NCI-H2196 (cell line): Measurements from ENCODE around the gene DPP10.

Experiments used
- DNase-seq: peaks from one replicate; lab custom pipeline; 2025; ENCODE audit not compliant: unreplicated experiment; lab: John Stamatoyannopoulos, UW

Gene DPP10

DNA sequence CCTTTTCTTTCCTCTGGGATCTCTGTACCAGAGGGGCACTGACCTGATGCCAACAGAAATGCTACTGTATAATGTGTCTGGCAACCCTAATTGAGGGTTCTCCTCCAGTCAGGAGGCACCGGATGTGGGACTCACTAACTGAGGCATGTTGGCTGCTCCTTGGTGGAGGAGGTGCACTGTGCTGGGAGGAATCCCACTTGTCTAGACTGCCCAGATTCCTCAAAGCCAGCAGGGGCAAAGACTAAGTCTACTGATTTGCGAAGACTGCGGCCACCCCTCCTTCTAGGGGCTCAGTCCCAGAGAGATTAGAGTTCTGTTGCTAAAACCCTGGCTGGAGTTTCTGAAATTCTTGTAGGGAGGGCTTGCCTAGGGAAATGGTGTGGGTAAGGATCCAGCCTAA lies 1192.1 kb downstream of the DPP10 start:
- no peak for DNase-seq

DNA sequence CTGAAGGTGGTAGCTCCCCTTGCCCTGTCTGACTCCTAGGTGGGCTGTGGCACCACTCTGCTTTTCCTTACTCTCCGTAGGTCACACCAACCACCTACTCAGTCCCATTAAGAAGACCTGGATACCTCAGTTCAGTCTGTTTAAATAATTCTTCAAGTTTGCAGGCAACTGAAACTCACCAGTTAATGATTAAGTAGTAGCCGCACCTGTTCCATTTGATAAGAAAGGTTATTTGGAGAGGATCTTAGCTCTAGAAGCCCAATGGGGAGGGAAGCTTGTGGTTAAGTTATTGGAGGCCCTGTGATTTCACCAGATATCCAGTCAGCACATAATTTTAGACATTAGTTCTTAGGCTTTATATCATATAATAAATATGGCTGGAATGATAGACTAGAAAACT lies 1193.0 kb downstream of the DPP10 start:
- DNase-seq = no peak

DNA sequence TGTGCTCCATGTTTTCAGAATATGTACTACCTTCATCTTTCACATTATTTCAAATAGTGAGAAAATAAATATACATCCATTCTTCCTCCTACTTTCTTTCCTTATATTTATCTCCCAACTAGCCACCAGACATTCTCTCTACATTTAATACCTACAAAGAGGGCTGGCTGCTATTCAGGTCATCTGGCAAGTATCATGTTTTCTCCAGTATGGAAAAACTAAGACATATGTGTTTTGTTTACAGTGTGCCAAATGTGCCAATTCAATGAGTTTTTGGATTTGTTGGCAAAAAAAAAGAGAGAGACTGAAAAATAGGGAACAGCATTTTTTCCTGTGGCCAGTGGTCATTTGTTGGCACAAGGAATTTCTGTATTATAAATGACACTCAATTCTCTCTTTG lies 1207.3 kb downstream of the DPP10 start:
- DNase-seq = no peak

DNA sequence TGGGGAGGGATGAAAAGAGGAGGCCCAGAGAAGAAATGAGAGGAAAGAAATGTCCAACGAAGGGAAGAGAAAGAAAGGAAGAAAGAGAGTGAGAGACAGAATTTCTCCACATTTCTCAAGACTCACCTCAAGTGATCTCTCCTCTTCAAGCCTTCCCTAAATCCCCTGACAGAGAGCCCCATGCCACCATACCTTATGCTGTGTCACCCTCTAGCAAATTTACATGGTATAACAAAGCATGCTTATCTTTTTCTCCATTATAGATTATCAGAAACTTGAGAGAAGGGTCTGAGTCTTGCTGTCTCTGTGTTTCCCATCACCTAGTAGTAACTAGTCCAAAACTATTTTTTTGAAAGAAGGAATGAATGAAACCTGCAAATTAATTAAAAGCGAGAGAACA lies 1208.4 kb downstream of the DPP10 start:
- no peak for DNase-seq

DNA sequence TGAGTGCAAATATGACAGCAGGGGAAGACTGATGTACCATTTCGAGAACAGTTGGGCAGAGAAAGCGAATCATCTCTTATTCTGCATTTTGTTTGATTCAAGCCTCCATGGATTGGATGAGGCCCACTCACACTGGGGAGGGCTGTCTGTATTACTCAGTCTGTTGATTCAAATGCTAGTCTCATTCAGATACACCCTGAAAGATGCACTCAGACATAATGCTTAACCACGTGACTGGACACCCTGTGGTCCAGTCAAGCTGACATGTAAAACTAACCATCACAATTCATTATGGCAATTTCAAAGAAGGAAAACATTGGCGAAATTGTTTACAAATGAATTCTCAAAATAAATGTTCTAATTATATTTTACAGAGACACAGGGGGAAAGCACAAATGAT lies 1210.2 kb downstream of the DPP10 start:
- no peak for DNase-seq

DNA sequence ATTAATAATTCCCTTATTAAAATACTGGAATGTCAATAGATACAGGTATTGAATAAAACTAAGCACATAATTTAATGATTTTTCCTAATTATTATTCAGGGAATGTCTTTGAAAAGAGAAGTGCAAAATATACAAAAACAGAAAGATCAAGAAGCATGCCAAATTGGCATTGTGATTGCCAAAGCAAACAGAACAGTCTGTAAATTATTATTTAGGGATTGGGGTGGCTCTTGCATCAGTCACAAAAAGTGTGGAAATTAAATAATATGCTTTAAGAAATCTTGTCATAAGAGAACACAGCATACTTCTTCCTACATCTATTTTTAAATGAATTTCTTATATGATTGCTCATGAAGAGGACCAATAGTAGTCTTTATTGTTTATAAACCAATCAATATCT lies 1211.9 kb downstream of the DPP10 start:
- DNase-seq = no peak

DNA sequence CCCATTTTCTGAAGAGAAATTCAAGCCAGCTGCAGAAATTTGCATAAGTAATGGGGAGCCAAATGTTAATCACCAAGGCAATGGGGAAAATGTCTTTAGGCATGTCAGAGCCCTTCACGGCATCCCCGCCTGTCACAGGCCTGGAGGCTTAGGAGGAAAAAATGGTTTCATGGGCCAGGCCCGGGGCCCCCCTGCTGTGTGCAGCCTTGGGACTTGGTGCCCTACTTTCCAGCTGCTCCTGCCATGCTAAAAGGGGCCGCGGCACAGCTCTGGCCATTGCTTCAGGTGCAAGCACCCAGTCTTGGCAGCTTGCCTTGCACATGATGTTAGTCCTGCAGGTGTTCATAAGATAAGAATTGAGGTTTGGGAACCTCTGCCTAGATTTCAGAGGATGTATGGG lies 1235.7 kb downstream of the DPP10 start:
- no peak for DNase-seq

DNA sequence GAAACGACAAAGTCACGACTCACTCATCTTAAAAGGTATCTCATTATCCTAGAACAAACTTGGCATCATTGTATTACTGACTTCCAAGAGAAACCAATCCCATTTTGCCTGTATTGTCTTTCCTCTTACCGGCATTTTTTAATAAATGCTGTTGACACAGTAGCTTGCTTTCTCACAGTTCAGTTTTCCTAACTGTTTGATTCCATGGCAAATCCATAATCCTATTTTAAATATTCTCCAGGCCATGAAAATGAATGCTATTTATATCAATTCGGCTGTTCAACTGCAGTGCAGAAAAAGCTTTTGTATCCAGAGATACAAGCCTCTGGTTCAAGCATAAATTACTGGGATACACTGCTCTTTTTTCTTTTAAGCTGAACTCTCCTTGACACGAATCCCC lies 1241.9 kb downstream of the DPP10 start:
- DNase-seq = no peak

DNA sequence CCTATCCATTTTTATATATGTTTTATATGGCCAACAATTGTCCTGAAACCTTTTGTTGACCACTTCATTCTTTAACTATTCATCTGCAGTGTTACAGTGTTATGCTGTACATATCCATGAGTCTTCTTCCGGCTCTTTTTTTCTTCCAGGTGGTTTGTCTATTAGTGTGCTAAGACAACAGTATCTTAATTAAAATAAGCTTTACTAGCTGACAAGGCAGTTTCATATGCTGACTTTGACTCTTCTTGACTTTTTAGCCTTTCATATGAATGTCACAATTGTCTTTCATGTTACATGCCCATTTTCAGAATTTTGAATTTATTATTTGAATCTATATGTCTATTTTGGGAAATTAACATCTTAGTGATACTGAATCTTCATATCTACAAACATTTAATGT lies 1249.0 kb downstream of the DPP10 start:
- no peak for DNase-seq

DNA sequence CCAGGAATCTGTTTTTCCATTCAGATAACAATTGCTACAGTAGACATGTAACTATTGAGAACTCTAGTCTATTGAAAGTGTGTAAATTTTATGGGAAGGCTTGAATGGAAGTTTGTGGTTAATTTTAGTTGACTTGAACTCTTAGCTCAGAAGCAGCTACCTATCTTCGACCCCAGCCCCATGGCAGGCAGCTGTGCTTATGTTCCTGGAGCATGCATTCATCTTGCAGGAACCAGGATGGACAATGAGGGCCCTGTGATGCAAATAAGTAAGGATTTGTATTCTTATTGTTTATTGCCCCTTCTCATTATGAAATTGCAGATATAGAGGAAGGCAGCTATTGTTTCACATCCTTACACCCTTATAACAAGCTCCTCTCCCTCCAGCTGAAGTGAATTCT lies 1252.2 kb downstream of the DPP10 start:
- no peak for DNase-seq

DNA sequence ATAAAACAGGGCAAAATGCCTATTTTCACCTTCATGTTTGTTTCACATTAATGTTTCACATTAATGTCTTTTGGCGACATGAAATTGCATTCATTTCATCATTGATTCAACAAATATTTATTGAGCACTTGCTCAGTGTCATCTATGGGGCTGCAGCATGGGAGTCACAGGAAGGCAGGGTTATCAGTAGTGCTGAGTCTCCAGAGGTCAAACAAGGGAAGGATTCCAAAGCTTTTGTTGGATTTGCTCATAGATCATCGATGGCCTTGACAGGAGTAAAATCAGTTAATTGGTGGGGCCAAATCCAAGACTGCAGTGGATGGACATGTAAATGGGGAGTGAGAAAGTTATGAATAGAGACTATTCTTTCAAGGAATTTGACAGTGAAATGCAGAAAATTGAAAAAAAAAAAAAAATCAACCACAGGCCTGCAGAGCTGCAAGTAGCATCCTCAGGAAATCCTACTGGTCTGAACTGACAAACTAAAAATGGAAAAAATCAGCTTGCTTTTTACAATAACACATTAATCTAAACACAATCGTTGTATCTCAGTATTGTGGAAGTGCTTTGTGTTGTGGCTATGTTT lies 1290.8 kb downstream of the DPP10 start:
- DNase-seq = no peak

DNA sequence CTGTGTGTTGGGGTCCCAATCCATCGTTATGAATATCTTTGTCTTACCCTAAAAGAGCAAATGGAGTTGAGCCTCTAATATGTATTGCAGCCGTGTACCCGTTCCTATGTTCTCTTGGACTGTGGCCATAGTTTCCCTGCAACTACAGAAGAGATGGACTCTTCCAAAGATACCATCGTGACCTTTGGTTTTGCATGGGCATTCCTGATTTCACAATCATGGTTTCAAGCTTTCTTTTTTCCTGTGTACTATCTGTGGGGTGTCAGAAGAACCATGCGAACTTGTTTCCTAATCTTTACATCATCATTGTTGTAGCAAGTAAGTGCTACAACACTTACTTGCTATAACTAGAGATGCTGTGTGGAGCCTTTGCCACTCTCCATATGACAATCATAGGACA lies 1295.7 kb downstream of the DPP10 start:
- DNase-seq = no peak

DNA sequence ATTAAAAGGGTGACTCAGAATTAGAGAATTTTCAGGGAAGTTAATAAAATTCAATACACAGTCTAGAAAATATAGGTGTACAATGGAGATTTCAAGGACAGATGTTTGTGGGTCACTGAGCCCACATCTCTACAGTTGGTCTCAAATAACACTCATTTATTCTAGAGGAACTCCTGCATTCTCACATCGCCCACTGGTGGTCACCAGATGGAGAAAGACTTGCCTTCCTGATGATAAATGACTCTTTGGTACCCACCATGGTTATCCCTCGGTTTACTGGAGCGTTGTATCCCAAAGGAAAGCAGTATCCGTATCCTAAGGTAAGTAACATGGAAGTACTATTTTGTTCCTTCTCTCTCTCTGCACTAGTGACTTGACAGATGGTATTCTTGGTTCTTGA lies 1297.1 kb downstream of the DPP10 start:
- no peak for DNase-seq

DNA sequence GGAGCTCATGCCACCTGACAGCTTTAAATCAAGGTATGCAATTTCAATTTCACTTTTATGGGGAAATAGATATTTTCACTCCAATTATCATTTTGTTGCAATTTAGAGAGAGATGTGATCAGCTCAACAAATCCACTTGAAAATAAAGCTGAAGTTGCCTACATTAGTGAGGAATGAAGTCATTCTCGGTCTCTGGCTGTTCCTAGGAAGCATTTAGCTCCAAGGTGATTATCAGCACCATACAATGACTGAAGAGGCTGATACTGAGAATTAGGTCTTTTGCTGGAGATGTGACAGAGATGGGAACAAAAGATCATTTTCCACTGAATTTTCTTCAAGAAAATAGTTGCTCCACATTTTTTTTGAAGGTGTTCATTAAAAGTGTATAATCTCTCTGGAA lies 1303.7 kb downstream of the DPP10 start:
- no peak for DNase-seq

DNA sequence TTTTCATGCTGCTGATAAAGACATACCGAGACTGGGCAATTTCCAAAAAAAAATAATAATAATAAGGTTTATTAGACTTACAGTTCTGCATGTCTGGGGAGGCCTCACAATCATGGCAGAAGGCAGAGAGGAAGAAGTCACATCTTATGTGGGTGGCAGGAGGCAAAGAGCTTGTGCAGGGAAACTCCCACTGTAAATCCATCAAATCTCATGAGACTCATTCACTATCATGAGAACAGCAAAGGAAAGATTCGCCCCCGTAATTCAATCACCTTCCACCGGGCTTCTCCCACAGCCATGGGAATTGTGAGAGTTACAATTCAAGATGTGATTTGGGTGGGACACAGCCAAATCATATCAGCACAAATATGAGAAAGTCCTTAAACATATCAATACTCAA lies 1314.8 kb downstream of the DPP10 start:
- DNase-seq = no peak

DNA sequence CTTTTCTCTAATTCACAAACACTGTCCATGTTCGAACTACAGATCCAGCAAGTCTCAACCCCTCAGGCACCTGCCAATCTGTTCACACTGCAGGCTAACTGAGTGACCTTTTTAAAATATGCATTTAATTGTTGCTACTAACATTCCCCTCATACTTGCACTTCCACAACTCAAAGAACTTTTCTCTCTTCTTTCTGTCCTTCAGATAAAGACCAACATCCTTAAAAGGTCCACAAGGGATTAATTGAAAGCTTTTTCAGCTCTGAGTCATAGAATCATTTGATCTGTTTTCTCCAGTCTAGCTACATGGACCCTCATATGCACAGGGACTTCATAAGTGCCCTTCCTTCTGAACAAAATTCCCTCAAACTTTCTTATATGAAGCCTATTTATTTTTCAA lies 1321.2 kb downstream of the DPP10 start:
- no peak for DNase-seq

DNA sequence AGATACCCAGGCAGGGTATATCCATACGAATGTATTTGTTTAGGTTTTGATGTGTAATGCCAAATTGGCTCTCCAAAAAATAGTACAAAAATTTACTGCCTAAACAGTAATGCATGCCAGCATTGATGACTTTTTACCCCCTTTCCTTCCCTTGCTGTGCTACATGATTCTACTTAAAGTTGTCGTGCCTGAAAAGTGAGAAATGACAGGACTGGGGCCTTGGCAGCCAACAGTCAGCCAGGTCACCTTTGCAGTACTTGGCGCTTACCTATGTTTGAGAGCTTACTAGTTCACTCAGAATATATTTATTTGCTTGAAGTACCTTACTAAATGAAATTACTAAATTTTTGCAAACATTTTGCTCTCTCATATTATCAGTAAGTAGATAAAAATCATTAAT lies 1329.1 kb downstream of the DPP10 start:
- DNase-seq = no peak

DNA sequence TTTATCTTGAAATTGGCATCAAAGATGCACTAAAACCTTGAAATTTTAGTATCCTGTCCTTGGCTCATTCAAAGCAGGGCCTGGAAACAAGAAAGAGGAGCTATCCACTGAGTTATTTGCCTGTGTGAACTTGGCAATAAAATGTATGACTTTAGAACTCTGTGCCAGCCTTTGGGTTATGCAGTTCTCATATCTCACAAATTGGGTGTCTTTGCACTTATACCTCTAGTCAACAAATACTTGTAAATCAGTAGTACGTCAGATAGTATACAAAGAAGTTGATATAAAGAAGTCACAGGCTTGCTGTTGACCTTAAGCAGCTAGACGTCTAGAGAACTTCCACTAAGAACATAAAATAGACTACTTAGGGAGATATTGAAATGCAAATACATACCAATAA lies 1331.9 kb downstream of the DPP10 start:
- no peak for DNase-seq

DNA sequence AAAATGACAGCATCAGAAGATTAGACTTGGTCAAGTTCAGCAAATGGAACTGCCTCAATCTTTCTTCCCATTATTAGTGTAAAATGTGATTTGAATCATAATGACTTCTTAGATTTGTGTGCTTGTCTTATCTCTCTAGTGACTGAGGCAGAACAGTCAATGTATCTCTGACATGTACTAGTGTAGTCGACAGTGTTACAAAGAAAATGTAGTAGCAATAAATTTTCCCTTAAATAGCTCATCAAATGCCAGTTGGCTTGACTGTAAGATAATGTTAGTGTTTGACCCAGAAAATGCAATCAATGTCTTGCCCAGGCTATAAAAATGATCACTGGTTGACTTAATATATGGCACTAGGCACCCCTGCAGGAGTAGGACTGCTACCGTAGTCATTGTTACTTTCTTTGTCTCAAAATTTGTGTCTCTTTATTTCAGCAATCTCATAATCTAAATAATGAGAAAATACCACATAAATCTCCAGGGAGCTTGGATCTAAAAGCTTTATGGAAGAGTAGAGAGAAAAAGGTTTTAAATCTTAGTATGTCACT lies 1336.7 kb downstream of the DPP10 start:
- no peak for DNase-seq

DNA sequence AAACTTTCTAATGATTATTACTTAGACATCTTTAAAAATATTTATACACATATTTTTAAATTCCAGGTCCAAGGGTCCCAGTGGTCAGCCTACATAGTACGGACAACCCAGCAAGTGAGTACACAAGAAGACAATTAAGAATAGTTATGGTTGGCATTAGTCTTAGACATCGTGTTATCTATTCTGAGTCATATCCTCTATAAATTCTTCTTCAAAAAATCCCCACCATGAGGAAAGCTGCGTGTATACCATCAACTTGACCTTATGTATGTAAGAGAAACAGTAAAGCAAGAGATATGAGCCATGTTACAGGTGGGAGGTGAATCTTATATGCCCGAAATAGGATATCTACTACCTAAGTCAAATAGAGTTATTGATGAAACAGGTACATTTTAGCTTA lies 1339.8 kb downstream of the DPP10 start:
- DNase-seq = no peak

DNA sequence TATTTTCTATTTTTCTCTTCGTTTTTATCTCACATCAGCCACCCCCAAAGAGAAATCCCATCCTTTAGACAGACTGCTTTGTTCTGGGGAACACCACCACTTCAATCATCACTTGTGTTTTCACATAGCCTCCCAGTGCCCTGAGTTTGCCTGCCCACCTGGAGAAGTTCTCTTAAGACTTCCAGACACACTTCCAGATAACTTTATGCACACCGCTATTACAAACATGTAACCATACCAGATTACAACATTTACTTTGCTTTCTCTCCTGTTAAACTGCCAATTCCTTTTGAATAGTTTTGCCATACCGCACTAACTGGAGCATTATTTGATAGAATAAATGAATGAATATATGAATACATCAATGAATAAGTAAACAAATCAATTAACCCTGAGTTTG lies 1353.6 kb downstream of the DPP10 start:
- no peak for DNase-seq

DNA sequence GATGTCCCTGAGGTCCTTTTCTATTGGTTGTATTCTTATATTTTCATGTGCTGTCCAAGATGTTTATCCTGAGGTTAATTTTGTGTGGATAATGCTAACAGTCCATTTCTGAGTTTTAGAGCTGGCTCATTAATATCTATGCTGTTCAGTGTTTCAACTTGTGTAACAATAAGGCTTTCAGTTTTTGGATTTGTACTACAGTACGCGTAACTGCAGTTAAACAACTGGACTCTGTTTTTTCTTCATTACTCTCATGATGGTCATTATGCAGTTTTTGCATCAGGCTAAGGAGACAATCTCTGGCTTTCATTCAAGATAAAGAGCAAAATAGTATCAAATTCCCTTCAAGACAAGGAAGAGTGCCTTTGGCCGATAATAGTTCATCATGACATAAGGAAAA lies 1364.8 kb downstream of the DPP10 start:
- DNase-seq = no peak

DNA sequence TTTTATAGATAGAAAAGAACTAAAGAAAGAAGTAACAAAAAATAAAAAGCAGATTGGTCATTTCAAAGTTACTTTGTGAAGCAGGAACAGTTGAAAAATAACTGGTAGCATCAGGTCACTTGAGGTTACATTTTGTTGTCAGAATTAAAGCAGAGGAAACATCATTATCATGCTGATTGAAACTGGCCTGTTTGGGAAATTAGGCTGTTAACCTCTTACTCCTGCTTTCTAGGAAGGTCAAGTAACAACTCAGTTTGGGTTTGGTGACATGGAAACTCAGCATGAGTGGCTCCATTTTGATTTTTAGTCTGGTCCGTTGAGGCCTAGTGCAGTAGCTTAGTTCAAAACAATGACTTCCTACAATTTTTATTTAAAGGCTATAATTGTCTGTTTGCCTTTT lies 1383.5 kb downstream of the DPP10 start:
- DNase-seq = no peak

DNA sequence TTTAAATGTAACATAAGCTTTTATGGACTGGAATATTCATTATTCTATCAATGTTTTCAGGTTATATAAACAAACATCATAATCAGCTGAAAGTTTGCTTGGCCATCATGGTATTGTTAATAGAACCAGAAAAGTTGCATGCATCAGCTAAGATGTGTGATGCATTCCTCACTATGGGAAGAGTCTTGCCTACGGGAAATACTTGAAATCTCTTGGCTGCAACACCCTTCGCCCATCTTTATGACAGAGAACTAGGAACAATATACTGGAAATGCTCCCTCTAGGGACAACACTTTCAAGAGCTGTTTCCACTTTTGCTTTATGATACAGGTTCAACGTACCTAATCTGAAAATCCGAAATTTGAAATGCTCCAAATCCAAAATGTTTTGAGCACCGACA lies 1390.8 kb downstream of the DPP10 start:
- DNase-seq = no peak
